NOMO-1 treated with DMSO at 0.1 percent for 48 hours (cell line): ENCODE measurements around the gene NUPR1.
"Not testable (repeated sequence)": the region's sequence is repeated elsewhere in the genome, so short reads cannot be mapped to it uniquely, and the experiment has no call there.

ENCODE experiments used
- DNase-seq: peaks from one replicate; lab custom pipeline; 2025; ENCODE audit not compliant: unreplicated experiment; lab: John Stamatoyannopoulos, UW

NUPR1 gene

DNA sequence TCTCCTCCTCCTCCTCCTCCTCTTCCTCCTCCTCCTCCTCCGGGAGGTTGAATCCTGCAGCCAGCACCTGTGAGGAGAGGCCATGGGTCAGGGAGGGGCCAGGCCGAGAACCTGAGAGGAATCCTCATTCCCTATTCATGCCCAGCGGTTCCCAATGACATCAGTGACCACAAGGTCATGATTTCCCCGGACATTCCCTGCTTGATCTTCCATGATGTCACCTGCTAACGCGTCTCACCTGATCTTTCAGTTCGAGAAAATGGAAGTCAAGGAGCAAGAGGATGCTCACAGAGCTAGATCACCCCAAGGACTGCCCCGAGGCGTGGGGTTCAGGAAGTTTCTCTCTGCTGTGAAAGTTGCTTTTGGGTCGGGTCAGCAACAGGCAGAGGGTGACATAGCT lies 38.9 kb downstream of the NUPR1 start:
- no peak for DNase-seq

DNA sequence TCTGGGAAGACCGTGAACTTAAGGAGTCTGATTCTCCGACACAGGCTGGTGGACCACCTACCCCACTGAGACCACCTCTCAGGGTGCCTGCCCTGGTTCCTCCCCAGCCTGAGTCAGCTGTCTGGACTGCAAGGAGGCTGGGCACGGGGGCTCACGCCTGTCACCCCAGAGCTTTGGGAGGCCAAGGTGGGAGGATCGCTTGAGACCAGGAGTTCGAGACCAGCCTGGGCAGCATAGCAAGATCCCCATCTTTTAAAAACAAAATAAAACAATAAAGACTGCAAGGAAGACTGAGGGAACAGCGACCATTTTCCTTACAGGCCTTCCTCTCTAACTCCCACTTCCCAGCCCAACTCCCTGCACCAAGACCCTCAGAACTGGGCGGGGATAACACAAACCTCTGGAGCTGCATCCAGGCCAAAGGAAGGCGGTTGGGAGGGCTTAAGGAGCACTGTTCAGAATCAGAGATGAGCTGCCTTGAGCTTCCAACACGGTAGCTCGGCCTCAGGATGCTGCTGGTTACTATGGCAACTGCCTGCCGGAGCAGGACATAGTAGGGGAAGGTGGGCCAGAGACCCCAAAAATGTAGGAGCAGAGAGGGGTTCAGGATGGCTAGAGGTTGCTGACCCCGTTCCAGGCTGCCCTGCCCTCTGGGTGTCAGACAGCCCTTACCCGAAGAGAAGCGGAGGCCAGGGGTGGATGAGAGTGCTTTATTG lies 40.0 kb downstream of the NUPR1 start:
- DNase-seq, result no peak

DNA sequence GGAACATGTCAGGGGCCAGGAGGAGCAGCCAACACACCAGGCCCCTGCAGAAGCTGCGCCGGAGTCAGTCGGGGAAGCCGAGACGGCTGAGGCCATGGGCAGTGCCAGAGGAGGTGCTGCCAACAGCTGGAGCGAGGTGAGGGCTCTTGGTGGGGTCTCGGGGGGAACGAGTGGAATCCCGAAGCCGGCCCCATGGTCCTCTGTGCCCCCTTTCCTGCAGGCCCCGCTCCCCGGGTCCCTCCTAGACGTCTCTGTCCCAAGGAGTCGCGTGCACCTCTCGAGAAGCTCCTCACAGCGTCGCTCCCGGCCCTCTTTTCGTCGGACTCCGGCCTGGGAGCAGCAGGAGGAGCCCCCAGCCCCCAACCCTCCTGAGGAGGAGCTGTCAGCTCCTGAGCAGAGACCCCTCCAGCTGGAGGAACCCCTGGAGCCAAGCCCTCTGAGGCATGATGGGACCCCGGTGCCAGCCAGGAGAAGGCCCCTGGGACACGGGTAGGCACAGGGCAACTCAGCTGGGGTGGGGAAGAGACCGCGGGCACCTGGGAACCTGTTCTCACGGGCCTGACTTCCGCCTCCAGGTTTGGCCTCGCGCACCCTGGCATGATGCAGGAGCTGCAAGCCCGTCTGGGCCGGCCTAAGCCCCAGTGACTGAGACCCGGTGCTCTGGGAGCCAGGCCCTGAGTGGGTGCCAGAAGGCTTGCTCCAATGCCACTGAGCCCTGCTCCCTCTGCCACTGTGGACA lies 40.7 kb downstream of the NUPR1 start:
- no peak for DNase-seq

DNA sequence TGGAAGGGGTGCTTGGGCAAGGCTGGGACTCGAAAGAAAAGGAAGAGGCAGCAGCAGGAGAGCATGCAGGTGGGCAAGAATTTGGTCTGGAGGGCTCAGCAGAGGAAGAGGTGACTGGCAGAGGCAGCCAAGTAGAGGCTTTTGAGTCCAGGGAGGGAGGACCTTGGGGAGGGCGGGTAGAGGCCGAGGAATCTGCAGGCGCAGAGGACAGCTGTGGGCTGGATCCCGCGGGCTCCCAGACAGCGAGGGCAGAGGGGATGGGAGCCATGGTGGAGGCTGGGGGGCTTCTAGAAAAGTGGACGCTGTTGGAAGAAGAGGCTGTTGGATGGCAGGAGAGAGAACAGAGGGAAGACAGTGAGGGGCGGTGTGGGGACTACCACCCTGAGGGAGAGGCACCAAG lies 41.4 kb downstream of the NUPR1 start:
- no peak for DNase-seq

- DNase-seq, result no peak
Measured at GRCh38 chr16:28496844-28497243, 41.9 kb downstream of the NUPR1 start.

GRCh38 chr16:28495795-28496749 lies 42.7 kb downstream of the NUPR1 start:
- no peak for DNase-seq

GRCh38 chr16:28495098-28495793 lies 43.5 kb downstream of the NUPR1 start:
- DNase-seq, result no peak

DNA sequence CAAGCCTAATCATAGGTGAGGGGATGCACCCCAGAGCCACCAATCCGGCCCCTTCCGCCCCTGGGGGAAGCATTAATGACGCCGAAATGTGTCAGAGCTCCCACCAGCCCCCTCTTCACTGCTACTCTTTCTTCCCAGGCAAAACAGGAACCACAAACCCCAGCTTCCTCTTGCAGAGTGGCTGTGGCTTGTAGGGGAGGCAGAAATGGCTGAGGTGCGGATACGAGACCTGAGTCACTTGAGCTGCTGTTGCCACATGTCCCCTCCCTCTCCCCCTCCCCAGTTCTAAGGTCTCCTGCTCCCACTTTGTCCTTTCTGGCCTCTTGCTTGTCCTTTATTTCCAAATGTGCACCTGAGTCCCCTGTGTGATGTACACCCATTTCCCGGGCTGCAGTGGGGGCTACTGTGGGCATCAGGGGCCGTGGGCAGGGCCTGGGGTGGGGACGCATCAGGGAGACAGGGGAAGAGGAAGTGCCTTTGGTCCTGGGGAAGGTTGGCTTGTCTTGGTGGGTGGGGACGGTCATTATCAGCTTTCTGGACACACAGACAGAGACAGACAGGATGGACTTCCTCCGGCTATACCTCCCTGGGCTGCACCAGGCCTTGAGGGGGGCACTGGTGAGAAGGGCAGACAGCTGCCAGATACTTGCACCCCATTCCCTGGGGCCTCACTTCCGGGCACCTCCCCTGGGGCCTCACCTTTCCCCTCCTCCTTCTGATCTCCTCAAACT lies 44.5 kb downstream of the NUPR1 start, which contains the start of gene APOBR:
Gene APOBR (plus strand): TSS at position 523 of the 731 bp plus-strand sequence. CDS start 39 bp downstream, at position 562.
- DNase-seq, result peak; percentile 99

DNA sequence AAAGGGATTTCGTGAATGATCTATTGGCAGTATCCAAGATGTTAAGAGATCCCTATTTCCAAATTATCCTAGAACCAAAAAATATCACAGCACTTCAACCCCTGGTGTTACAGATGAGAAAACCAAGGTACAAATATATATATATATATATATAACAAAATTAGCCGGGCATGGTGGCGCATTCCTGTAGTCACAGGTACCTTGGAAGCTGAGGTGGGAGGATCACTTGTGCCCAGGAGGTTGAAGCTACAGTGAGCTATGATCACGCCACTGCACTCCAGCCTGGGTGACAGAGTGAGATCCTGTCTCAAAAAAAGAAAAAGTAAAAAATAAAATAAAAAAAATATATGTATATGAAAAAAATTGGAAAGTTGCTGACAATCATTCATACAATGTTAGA lies 46.3 kb downstream of the NUPR1 start:
- DNase-seq, result no peak

- DNase-seq, result peak; percentile 96
Measured at GRCh38 chr16:28491970-28492474, 46.8 kb downstream of the NUPR1 start, which contains the start of gene CLN3. Gene CLN3, minus strand, starts transcription at chr16:28492074. Its CDS starts 315 bp downstream, at chr16:28491759.

GRCh38 chr16:28491230-28491969 lies 47.4 kb downstream of the NUPR1 start:
- peak; percentile 78 for DNase-seq

DNA sequence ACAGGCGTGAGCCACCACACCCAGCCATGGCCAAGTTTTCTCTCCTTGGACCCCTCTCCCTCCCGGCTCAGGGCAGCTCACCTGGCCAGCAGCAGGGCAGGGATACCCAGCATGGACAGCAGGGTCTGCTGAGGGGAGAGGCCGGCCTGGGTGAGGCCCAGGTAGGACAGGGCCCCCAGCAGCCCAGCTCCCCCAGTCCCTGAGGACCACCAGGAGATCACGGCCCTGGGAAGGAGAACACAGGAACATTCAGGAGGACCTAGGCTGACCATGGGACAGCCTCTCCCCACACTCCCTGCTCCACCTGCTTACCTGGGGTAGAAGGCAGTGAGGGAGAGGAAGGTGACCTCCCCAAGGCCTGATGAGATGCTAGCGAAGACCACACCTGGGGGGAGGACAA lies 52.5 kb downstream of the NUPR1 start:
- DNase-seq, result no peak

- DNase-seq, result not testable (repeated sequence)
Measured at GRCh38 chr16:28483361-28483760, 55.4 kb downstream of the NUPR1 start.
